Fibroblast of gingiva (primary cell): ENCODE data around the gene CTNNA3.

Experiments used
- DNase-seq: peaks from one replicate; pipeline ENCODE4 v3.0.0-alpha.2; 2011; ENCODE audit warnings: low read depth

Gene CTNNA3

DNA sequence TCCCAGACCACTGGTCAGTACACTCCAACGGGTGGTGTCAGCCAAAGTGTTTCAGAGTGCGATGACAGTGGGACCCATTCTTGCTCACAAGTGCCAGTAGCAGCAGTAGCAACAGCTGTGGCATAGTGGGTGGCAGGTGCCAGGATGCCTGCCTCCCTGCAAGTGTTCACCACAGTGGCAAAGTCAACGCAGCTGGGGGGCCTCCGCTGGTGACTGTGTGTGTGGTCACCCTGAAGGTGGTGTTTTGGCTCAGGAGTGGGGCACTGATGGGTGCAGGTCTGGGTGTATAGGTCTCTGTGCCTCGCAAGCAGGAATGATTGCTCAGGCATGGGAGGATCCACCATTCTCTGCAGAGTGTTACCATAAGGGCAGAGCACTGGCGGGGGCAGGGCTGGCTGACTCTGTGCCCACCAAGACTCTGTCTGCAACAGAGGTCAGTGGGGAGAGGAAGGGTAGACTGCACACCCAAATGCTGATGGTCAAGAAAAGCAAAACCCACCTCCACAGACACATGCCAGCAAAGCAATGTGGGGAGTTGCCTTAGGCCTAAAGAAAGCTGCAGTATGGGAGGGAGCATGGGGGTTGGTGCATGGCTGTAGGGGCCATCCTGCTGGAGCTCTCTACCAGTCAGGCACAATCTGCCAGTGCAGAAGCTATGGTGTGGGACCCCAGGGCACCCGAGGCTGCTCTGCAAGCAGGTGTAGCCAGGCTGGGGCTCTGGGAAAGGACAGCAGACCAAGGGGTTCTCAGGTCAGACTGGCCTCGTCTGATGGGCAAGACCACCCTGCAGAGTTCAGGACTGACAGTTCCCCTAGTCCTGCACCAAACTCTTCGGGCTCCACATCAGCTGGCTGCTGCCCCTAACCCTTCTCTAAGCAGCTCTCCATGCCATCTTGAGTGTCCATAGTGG lies 368.1 kb downstream of the CTNNA3 start:
- DNase-seq, result no peak

DNA sequence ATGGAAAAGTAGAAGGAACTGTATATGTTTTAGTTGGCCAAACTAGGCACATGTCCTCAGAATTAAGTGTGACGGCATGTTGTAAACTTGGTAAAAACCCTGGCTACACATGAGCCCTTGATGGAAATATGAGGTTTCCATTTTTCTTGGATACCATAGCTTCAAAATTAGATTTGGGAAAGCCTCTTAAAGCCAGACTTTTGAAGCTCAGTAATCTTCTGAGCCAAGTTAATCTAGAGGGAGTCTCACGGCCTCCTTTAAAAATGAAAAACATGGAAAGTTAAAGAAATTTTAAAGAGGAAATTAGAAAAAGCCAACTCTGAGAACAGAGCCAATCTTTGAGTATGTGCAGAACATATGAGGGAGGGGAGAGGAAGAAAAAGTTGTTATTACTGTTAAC lies 376.0 kb downstream of the CTNNA3 start:
- DNase-seq, result no peak

DNA sequence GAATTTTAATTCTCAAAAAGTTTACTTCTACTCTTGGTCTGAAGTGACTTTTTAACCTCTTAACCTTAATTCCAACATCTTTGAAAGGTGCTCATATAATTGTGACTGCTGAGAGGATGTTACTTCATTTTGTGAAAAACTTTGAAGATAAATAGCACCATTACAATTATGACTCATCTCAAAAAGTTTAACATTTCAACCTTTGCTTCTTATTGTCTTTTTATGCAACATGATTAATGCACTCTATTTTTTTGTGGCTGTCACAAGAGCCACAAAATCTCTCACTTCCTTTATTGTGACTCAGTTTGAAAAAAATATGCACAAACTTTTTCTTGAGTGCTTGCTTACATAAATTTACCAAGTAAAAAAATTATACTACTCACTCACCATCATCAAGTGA lies 387.1 kb downstream of the CTNNA3 start:
- no peak for DNase-seq

DNA sequence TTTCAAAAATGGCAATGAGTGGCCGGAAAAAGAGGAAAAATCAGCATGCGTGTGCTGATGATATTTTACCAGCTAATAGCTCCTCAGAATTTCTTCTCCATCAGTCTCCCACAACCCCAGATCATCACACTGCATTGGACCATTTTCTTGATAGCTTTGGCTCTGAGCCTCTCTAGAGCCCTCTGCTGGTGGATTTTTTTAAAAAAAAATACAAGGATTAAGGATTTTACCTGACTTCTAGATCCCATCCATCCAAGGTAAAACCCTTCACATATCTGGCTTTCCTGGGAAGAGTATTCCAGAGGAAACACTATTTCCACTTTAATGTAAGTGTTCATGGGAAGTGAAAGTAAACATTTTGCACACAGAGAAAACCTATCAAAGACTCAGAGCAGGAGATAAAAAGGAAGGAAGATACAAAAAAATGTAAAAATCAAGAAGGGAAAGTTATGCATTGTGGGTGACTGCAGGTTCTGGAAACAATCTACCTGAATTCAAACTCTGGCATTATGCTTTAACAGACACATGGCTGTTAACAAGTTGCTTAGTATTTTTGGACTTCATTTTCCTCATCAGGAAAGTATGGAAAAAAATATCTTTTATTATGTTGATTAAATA lies 389.3 kb downstream of the CTNNA3 start:
- DNase-seq, result no peak

DNA sequence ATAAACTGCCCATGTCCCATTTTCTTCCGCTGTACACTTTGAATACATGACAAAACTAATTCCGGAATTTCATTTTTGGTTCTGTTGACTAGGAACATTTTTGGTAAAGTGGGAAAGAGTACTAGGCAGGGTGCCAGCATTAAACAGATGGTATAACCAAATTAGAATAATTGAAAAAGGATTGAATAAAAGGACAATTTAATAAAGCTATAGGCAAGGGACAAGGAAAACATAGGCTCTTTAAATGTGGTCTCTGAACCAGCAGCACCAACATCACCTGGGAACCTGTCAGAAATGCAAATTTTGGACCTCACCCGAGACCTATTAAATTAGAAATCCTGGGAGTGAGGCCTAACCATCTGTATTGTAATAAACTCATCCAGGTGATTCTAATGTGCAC lies 393.3 kb downstream of the CTNNA3 start:
- DNase-seq, result no peak

DNA sequence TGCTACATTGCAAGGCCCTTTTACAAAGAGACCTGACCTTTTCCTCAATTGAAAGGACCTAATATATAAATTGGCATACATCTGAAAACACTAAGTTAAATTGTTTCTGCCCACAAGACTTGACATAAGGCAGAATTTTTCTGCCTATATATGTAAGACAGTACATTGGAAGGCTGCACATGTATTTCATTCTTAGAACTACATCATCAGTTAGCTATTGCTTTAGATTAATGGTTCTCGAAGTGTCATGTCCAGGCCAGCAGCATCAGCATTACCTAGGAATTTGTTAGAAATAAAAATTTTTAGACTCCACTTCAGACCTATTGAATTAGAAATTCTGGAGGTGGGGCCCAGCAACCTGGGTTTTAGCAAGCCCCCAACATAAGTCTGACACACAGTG lies 396.2 kb downstream of the CTNNA3 start:
- no peak for DNase-seq

DNA sequence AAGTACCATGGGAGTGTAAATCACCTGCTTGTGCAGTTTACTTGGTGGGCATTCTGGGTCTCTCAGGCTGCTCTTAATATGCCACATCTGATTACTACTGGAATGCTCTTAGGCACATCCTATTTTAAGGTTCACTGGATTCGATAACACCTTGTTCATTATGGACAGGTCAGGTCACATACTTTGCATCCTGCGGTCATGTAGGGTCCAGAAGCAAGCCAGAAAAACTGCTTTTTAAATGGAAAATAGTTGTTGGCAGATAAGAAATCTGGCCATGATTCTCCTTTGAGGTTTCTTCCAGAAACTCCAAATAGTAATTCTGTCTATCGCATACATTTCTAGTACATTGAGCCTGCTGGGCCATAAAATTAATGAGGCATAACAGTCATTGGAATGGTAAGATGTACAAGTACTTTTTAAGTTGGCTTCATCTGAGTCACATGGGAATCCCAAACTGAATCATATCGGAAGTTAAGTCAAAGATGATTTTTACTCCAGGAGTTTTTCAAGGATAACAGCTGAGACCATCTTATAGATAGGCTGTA lies 398.3 kb downstream of the CTNNA3 start:
- no peak for DNase-seq

DNA sequence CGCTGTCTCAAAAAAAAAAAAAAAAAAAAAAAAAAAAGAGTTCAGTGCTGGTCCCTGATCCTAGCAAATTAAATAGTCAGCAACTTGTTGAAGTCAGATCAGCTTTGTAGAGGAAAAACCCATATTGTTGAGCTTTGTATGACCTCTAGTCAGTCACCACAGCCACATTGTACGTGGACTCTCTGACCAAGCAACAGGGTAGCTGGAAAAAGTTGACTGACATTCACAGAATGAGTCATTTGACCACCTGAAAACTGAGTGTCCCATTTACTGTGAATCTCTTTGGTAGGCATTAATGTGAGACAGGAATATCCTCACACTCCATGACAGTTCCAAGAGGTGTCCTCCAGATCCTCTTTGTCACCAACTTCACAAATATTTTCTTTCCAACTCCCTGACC lies 399.1 kb downstream of the CTNNA3 start:
- no peak for DNase-seq

DNA sequence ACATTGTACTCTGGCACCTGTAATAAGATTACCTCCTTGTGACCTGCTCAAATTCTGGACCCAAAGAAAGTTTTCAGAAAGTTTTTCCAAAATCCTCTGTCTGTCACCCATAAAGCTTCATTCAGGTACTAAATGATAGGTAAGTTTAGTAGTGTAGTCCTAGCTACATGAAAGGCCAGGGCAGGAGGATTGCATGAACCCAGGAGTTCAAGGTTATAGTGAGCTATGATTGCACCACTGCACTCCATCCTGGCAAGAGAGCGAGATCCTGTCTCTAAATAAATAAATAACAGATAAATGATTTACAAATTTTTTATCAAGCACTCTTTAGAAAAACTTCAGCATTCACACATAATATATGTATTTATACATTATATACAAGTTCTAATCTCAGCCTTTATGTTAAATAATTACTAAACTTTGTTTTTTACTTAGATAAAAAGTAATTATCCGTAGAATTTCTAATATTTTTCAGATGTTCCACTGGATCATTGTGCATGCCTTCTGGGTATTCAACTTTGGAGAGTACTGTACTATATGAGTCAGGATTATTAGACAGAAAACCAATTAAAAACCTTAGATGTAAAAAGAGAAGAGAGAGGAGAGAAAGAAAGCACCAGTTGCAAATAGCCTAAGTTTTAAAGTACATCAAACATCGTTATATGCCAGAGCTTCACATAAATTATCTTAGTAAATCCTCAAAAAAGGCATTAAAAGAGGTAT lies 407.1 kb downstream of the CTNNA3 start:
- DNase-seq, result no peak

DNA sequence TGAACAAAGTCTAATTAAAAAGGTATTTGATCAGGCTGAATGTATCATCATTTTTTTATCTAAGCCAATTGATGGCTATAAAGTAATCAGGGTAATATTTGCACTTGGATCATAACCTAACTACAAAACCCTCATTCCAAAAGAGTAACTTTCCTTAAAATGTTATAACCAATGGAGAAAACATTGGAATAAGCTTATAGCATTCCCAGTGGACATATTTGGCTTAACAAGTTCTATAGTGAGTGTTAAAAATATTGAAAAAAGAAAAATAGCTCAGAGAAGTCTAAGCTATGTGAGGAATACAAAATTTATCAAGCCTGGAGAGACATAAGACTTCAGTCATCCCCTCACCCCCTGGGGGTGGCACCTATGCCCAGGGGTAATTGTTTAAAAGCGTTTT lies 411.4 kb downstream of the CTNNA3 start:
- no peak for DNase-seq

DNA sequence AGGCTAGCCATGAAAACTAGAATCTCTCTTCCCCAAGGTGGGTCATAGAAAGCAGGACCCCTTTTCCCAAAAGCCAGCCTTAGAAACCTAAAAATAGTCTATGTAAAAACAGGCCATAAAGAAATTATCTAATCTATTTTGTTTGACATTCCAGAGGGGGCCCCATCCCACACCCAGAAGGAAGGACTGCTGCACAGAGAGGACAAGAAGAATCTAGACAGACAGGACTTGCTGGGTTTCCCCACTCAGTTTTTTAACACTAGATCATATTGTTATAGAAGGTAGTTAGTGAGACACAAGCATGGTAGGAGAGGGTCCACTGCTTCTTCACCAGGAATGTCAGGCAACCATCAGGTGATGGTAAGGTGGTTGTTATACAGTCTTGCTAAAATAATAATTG lies 413.1 kb downstream of the CTNNA3 start:
- no peak for DNase-seq

DNA sequence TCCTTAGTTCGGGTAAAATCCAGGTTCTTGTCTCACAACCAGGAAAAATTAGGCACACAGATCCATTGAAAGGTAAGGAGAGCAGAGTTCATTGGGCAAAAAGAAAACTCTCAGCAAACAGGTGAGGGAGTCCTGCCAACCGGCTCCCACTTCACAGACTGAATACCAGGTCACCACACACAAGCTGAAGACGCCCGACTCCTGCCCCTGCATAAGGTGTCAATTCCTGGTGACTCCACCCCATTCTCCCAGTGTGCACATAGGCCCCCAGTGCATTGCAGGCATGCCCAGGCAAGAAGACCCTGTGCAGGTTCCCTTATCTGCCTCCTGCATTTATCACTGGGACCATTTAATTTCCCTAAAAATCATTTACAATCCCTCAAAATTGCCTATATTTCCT lies 415.6 kb downstream of the CTNNA3 start:
- DNase-seq, result no peak

DNA sequence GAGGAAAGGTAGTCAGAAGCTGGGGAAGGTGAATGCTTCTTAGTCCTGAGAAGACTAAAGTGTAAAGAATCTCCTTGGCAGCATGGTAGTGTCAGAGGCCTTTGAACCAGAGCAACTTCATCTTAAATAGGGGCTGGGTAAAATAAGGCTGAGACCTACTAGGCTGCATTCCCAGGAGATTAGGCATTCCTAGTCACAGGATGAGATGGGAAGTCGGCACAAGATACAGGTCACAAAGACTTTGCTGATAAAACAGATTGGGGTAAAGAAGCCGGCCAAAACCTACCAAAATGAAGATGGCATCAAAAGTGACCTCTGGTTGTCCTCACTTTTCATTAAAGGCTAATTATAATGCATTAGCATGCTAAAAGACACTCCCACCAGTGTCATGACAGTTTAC lies 418.6 kb downstream of the CTNNA3 start:
- DNase-seq, result no peak

DNA sequence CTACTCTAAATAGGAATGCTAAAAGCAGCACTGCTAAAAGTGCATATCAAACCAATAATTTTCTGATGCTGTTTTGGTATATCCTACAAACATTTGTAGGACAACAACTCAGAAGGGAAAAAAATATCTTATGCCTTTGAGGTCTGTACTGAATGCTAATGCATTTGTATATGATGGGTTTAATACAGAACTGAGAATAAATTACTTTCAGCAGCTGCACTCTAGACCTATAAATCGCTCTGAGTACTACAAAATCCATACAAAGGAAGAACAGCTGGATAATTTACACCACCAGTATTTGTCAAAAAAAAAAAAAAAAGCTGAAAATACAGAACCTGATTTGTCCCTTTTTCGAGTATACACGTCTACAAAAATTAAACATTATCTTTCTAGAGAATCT lies 426.2 kb downstream of the CTNNA3 start:
- DNase-seq, result no peak

DNA sequence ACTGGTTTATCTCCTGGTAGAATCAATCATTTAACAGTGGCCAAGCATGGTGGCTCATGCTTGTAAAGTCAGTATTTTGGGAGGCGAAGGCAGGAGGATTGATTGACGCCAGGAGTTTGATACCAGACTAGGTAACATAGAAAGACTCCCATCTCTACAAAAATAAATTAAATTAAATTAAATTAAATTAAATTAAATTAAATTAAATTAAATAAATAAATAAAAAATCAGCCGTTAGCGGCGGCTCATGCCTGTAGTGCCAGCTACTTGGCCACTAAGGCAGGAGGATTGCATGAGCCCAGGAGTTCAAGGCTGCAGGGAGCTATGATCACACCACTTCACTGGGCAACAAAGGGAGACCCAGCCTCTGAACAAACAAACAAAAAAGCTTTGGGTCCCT lies 427.8 kb downstream of the CTNNA3 start:
- DNase-seq, result no peak

DNA sequence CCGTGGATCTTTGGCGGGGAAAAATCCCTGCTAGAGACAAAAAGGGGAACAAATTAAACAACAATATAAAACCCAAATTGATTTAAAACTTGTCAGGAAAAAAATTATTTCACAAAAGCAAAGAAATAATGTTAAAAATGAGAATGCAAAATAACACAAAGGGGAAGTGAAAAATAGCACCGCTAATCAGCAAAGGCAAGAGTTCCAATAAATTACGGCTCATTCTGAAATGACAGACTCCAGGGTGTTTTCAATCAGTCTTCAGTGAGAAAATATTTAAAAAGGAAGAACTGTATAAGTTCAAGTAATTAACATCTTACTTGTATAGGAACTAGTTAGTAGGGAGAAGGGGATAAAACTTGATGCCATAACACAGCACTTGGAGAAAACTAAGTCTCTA lies 433.3 kb downstream of the CTNNA3 start:
- DNase-seq, result no peak

DNA sequence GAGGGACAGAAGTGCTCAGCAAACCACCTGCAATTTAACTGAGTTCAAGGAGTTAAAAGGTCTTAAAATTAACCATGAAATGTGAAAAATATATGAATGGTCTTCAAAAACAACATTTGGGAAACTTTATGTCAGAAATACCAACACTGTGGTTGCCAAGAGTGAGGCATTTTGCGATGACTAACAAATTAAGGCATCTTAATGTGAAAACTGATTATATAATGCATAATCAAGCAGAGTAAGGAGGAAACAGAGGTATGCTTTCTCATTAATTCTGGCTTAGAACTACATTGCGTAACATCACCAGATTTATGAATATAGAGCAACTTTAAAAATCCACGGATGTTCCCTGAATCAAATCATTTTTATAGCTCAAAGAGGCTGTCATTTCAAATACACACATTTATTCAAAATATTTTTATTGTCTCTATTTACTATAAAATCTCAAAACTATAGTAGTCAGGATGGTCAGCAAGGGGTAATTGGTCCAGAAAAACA lies 434.6 kb downstream of the CTNNA3 start:
- no peak for DNase-seq

DNA sequence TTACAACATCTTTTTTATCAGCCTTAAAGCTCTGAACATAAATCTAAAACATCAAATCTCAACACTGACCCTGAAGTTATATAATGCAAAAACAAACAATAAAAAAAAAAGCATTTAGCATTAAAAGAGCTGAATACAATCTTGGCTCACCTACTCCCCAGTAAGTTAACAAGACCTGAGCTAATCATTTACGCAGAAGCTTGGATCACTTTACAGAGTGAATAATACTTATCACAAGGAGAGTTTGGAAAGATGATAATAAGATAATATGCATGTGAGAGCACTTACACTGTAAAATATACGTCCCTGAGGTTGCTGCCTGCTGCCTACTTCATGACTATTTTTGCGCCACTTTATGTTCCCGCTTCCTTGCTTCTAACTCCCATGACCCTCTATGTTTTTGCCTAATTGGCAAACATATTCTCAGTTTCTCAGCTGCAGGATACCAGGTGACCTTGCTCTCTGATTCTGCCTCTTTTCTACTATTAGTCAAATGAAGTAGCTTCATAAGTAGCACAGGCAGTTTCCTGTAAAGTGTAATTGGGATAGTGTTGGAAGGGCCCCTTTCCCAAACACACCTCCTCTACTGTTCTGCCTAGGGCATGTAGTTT lies 436.6 kb downstream of the CTNNA3 start:
- DNase-seq, result no peak

DNA sequence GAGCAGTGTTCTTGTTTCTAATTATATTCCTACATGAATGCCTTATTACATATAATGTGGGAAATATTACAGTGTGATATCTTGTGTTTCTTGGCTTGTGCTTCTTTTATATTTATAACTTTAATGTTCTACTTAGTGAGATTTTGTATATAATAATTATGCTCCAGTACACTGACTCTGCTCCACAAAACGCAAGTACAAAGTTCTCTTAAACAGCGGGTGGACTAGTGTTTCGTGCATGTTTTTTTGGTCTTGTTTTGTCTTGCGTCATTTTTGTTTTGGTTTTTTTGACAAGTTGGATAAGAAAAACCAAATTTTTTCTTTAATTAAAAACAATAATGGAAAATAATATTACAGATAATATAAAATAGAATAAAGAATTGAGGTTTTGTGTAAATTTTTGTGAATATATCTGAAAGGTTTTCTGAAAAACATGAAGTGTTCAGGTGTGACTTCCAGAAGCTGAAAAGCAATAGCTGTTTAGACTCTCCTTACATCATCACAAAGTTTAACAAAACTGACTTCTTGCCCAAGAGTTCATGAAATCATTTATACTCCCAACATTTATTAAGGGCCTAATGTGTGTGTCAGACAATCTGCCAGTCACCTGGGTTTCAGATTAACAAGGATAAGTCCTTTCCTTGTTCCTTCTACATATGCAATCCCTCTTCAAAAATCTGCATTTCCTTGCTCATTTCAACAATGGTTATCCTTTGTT lies 438.4 kb downstream of the CTNNA3 start:
- DNase-seq, result no peak

DNA sequence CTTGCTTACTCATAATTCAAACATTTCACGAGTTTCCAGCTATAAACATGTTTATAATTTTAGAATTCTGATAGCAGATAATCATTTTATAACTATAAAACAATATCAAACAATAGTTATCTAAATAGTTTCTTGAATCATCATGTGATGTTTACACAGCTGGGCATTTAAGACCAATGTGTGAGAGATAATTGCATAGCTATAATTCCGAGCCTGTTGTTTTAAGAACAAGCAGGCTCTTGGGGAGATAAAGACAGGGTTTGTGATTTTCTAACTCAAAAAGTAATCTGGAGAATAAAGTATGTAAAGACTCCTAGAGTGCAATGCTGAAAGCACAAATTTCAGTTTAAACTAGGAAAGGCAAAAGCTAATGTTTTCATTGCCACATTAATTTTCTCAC lies 439.0 kb downstream of the CTNNA3 start:
- DNase-seq, result no peak

DNA sequence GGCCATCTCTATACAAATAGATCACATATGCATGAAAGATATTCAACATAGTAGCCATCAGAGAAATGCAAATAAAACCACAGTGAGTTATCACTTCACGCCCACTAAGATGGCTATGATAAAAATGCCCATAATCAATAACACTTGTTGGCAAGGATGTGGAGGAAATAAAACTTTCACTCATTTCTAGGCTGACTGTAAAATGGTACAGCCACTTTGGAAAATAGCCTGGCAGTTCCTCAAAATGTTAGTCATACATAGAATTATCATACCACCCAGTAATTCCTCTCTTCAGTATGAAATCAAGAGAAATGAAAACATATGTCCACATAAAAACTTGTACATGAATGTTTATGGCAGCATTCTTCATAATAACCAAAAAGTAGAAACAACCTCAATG lies 445.3 kb downstream of the CTNNA3 start:
- DNase-seq, result no peak
